CD4-positive, CD25-positive, alpha-beta regulatory T cell (primary cell): ENCODE data around the gene SYNPO2. TPM values are rescaled to one million over a fixed set of nuclear protein-coding genes. Genes with fewer than 3 reads are reported as not detected.

ENCODE experiments used
- ATAC-seq, 2 donors: fragments of 150-1000 bp; cut with Tn5 transposase; one replicate each; pipeline ENCODE4 v1.10.0; 2021; ENCODE audit warnings: low read depth in 2 of 2, moderate number of reproducible peaks in 2 of 2, moderate library complexity in 1 of 2
- DNase-seq, 3 donors: peaks; one replicate each; pipeline versions ENCODE4 v3.0.0 to v3.0.0-alpha.2; 2012 to 2022; ENCODE audit warnings: mixed read lengths in 1 of 3
- H3K27ac ChIP-seq: one replicate; pipeline ENCODE4 v1.7.0; 2013; ENCODE audit warnings: mild to moderate bottlenecking, low read length; ENCODE audit not compliant: insufficient read depth, poor library complexity, severe bottlenecking
- H3K27me3 ChIP-seq: one replicate; pipeline ENCODE4 v1.7.0; 2013; ENCODE audit warnings: low read length; ENCODE audit not compliant: control insufficient read depth, insufficient read depth
- H3K36me3 ChIP-seq: one replicate; pipeline ENCODE4 v1.7.0; 2013; ENCODE audit warnings: mild to moderate bottlenecking, low read length, moderate library complexity; ENCODE audit not compliant: control insufficient read depth, insufficient read depth
- H3K4me1 ChIP-seq: 2 replicates; pipeline ENCODE4 v1.7.0; 2013; ENCODE audit warnings: mild to moderate bottlenecking, low read length; ENCODE audit not compliant: insufficient read depth, control insufficient read depth, poor library complexity, severe bottlenecking
- H3K4me3 ChIP-seq: one replicate; pipeline ENCODE4 v1.7.0; 2013; ENCODE audit warnings: low read depth, mild to moderate bottlenecking, low read length, moderate library complexity
- H3K9me3 ChIP-seq, 2 experiments: 1 replicate in 1 of 2; 2 replicates in 1 of 2; pipeline ENCODE4 v1.7.0; 2013; ENCODE audit warnings: low read length in 2 of 2, mild to moderate bottlenecking in 1 of 2, moderate library complexity in 1 of 2; ENCODE audit not compliant: control insufficient read depth in 2 of 2
- H3K27ac Mint-ChIP-seq, 3 donors: one replicate each; pipeline ENCODE4 v1.8.0; 2020 to 2022; ENCODE audit warnings: mild to moderate bottlenecking in 3 of 3, mixed read lengths in 3 of 3, moderate library complexity in 2 of 3
- H3K27me3 Mint-ChIP-seq: one replicate; pipeline ENCODE4 v1.8.0; 2022; ENCODE audit warnings: mild to moderate bottlenecking, mixed read lengths
- H3K36me3 Mint-ChIP-seq: one replicate; pipeline ENCODE4 v1.8.0; 2020; ENCODE audit warnings: mixed read lengths
- H3K4me1 Mint-ChIP-seq, 4 donors: one replicate each; pipeline ENCODE4 v1.8.0; 2020 to 2022; ENCODE audit warnings: mixed read lengths in 4 of 4, mild to moderate bottlenecking in 1 of 4
- H3K4me3 Mint-ChIP-seq, 4 donors: one replicate each; pipeline ENCODE4 v1.8.0; 2020 to 2022; ENCODE audit warnings: mild to moderate bottlenecking in 4 of 4, mixed read lengths in 4 of 4, moderate library complexity in 3 of 4
- H3K9me3 Mint-ChIP-seq, 7 donors: one replicate each; pipeline ENCODE4 v1.8.0; 2020 to 2022; ENCODE audit warnings: mixed read lengths in 7 of 7, mild to moderate bottlenecking in 3 of 7, moderate library complexity in 2 of 7
- polyA plus RNA-seq, 4 donors: library from polyadenylated mRNA; unstranded; fragments of 300-500 nt; fragmentation: Illumina TruSeq; gene quantifications; one replicate each; pipeline ENCODE4 v1.2.3, GENCODE V29; 2021
- total RNA-seq: library from RNA; stranded (reverse); gene quantifications from one replicate; pipeline ENCODE4 v1.2.3, GENCODE V29; 2022

SYNPO2 gene
- total and polyA plus RNA-seq, 5 donors from 2014 or later: 0.13 to 0.35 (median 0.25) TPM

- Histone ChIP-seq H3K4me3 (no peak overlapping the region), H3K9me3 (no peaks in the 10 kb centered on the region), H3K27me3 (peaks cover 3% of the 10 kb centered on the region), H3K27ac (no peak overlapping the region), H3K36me3 (no peaks in the 10 kb centered on the region), H3K4me1 (no peaks in the 10 kb centered on the region)
- Mint-ChIP-seq H3K27me3 (peaks cover 17% of the 10 kb centered on the region), H3K4me3 (no peak overlapping the region), H3K27ac (no peak overlapping the region), H3K36me3 (no peaks in the 10 kb centered on the region), H3K4me1 (no peaks in the 10 kb centered on the region), H3K9me3 (peaks cover 0 to 3% (median 0%) of the 10 kb centered on the region in 7 donors)
- DNase-seq (no peak), ATAC-seq (no peak)
Observed at GRCh38 chr4:118904935-118905334, 16.3 kb downstream of the SYNPO2 start.

- H3K27ac Mint-ChIP-seq: no peak overlapping the region
- H3K36me3 Mint-ChIP-seq: no peaks in the 10 kb centered on the region
- H3K4me3 Mint-ChIP-seq: no peak overlapping the region
- no peaks in the 10 kb centered on the region for H3K4me1 Mint-ChIP-seq
- peaks cover 23% of the 10 kb centered on the region for H3K27me3 Mint-ChIP-seq
- Histone ChIP-seq H3K4me1 (no peaks in the 10 kb centered on the region), H3K36me3 (no peaks in the 10 kb centered on the region), H3K27me3 (peaks cover 3% of the 10 kb centered on the region), H3K4me3 (no peak overlapping the region), H3K9me3 (no peaks in the 10 kb centered on the region), H3K27ac (no peak overlapping the region)
- H3K9me3 Mint-ChIP-seq: peaks cover 0 to 3% (median 0%) of the 10 kb centered on the region in 7 donors
- ATAC-seq: no peak
- no peak for DNase-seq
Observed at GRCh38 chr4:118905566-118905965, 16.9 kb downstream of the SYNPO2 start.

GRCh38 chr4:118909173-118909956 lies 20.7 kb downstream of the SYNPO2 start:
- Mint-ChIP-seq H3K9me3 (peaks cover 0 to 5% (median 0%) of the 10 kb centered on the region in 7 donors), H3K27ac (no peak overlapping the region), H3K4me3 (no peak overlapping the region), H3K4me1 (no peaks in the 10 kb centered on the region), H3K27me3 (peaks cover 19% of the 10 kb centered on the region), H3K36me3 (no peaks in the 10 kb centered on the region)
- Histone ChIP-seq H3K27me3 (peaks cover 3% of the 10 kb centered on the region), H3K27ac (no peak overlapping the region), H3K4me3 (no peak overlapping the region), H3K9me3 (no peaks in the 10 kb centered on the region), H3K4me1 (no peaks in the 10 kb centered on the region), H3K36me3 (no peaks in the 10 kb centered on the region)
- ATAC-seq: no peak
- DNase-seq: no peak

- Mint-ChIP-seq H3K27me3 (peaks cover 15% of the 10 kb centered on the region), H3K27ac (no peak overlapping the region), H3K4me3 (no peak overlapping the region), H3K4me1 (no peaks in the 10 kb centered on the region), H3K9me3 (peaks cover 0 to 5% (median 0%) of the 10 kb centered on the region in 7 donors), H3K36me3 (no peaks in the 10 kb centered on the region)
- no peaks in the 10 kb centered on the region for H3K4me1 ChIP-seq
- H3K27ac ChIP-seq: no peak overlapping the region
- no peaks in the 10 kb centered on the region for H3K36me3 ChIP-seq
- H3K4me3 ChIP-seq: no peak overlapping the region
- no peak for DNase-seq
- no peak for ATAC-seq
- no peaks in the 10 kb centered on the region for H3K9me3 ChIP-seq
- peaks cover 3% of the 10 kb centered on the region for H3K27me3 ChIP-seq
Observed at GRCh38 chr4:118910221-118910620, 21.6 kb downstream of the SYNPO2 start.

- H3K9me3 Mint-ChIP-seq: peaks cover 0 to 5% (median 0%) of the 10 kb centered on the region in 7 donors
- ATAC-seq (no peak), DNase-seq (no peak)
- no peak overlapping the region for H3K27ac Mint-ChIP-seq
- H3K27me3 ChIP-seq: peaks cover 3% of the 10 kb centered on the region
- peaks cover 10% of the 10 kb centered on the region for H3K27me3 Mint-ChIP-seq
- H3K9me3 ChIP-seq: no peaks in the 10 kb centered on the region
- H3K36me3 Mint-ChIP-seq: no peaks in the 10 kb centered on the region
- H3K4me1 ChIP-seq: no peaks in the 10 kb centered on the region
- H3K4me1 Mint-ChIP-seq: no peaks in the 10 kb centered on the region
- H3K4me3 ChIP-seq: no peak overlapping the region
- H3K36me3 ChIP-seq: no peaks in the 10 kb centered on the region
- H3K4me3 Mint-ChIP-seq: no peak overlapping the region
- H3K27ac ChIP-seq: no peak overlapping the region
Observed at GRCh38 chr4:118911238-118911703, 22.6 kb downstream of the SYNPO2 start.

GRCh38 chr4:118915468-118915867 lies 26.8 kb downstream of the SYNPO2 start:
- Mint-ChIP-seq H3K27ac (no peak overlapping the region), H3K27me3 (peaks cover 7% of the 10 kb centered on the region), H3K9me3 (peaks cover 0 to 2% (median 0%) of the 10 kb centered on the region in 7 donors), H3K36me3 (no peaks in the 10 kb centered on the region), H3K4me1 (no peaks in the 10 kb centered on the region), H3K4me3 (no peak overlapping the region)
- H3K36me3 ChIP-seq: no peaks in the 10 kb centered on the region
- H3K4me1 ChIP-seq: no peaks in the 10 kb centered on the region
- no peaks in the 10 kb centered on the region for H3K9me3 ChIP-seq
- DNase-seq: no peak
- H3K4me3 ChIP-seq: no peak overlapping the region
- ATAC-seq: no peak
- no peaks in the 10 kb centered on the region for H3K27me3 ChIP-seq
- no peak overlapping the region for H3K27ac ChIP-seq

GRCh38 chr4:118916691-118917289 lies 28.1 kb downstream of the SYNPO2 start:
- H3K36me3 ChIP-seq: no peaks in the 10 kb centered on the region
- no peaks in the 10 kb centered on the region for H3K27me3 ChIP-seq
- no peak overlapping the region for H3K4me3 Mint-ChIP-seq
- H3K27me3 Mint-ChIP-seq: peaks cover 5% of the 10 kb centered on the region
- no peaks in the 10 kb centered on the region for H3K9me3 ChIP-seq
- peaks cover 0 to 2% (median 0%) of the 10 kb centered on the region in 7 donors for H3K9me3 Mint-ChIP-seq
- no peaks in the 10 kb centered on the region for H3K36me3 Mint-ChIP-seq
- H3K27ac ChIP-seq: no peak overlapping the region
- DNase-seq (no peak), ATAC-seq (no peak)
- no peak overlapping the region for H3K27ac Mint-ChIP-seq
- H3K4me1 Mint-ChIP-seq: no peaks in the 10 kb centered on the region
- no peak overlapping the region for H3K4me3 ChIP-seq
- no peaks in the 10 kb centered on the region for H3K4me1 ChIP-seq
